Mesenchymal stem cell (in vitro differentiated cells and primary cell): Measurements from ENCODE around the gene SLC25A48.

Experiments used
- DNase-seq: peaks from one replicate; pipeline ENCODE4 v3.0.0-alpha.2; 2013
- H2AFZ ChIP-seq: one replicate; pipeline ENCODE4 v1.6.1; 2013; ENCODE audit warnings: low read depth, mild to moderate bottlenecking, control low read depth, inconsistent platforms, low read length, moderate library complexity
- H2AK5ac ChIP-seq: 2 replicates; pipeline ENCODE4 v1.6.1; 2013; ENCODE audit warnings: low read length, moderate library complexity, mild to moderate bottlenecking, inconsistent platforms; ENCODE audit not compliant: severe bottlenecking
- H2BK120ac ChIP-seq: one replicate; pipeline ENCODE4 v1.6.1; 2013; ENCODE audit warnings: low read depth, mild to moderate bottlenecking, inconsistent platforms, low read length, moderate library complexity
- H2BK12ac ChIP-seq, 2 experiments: one replicate each; pipeline ENCODE4 v1.6.1; 2013; ENCODE audit warnings: inconsistent platforms in 2 of 2, low read length in 2 of 2, mild to moderate bottlenecking in 2 of 2, moderate library complexity in 2 of 2, control low read depth in 1 of 2
- H2BK15ac ChIP-seq: one replicate; pipeline ENCODE4 v1.6.1; 2013; ENCODE audit warnings: mild to moderate bottlenecking, low read depth, inconsistent platforms; ENCODE audit not compliant: poor library complexity, severe bottlenecking
- H2BK5ac ChIP-seq: 2 replicates; pipeline ENCODE4 v1.6.1; 2013; ENCODE audit warnings: low read depth, mild to moderate bottlenecking, low read length, control low read depth, inconsistent platforms; ENCODE audit not compliant: poor library complexity, severe bottlenecking
- H3K14ac ChIP-seq, 2 experiments: one replicate each; pipeline ENCODE4 v1.6.1; 2013; ENCODE audit warnings: inconsistent platforms in 2 of 2, low read length in 2 of 2, control low read depth in 1 of 2, mild to moderate bottlenecking in 1 of 2, moderate library complexity in 1 of 2
- H3K18ac ChIP-seq, 2 experiments: one replicate each; pipeline ENCODE4 v1.6.1; 2013; ENCODE audit warnings: inconsistent platforms in 2 of 2, low read length in 2 of 2, control low read depth in 1 of 2, low read depth in 1 of 2, mild to moderate bottlenecking in 1 of 2
- H3K23ac ChIP-seq, 2 experiments: one replicate each; pipeline ENCODE4 v1.6.1; 2013; ENCODE audit warnings: inconsistent platforms in 2 of 2, low read length in 2 of 2, mild to moderate bottlenecking in 2 of 2, moderate library complexity in 2 of 2, control low read depth in 1 of 2
- H3K27ac ChIP-seq: 2 replicates; pipeline ENCODE4 v1.5.1; 2013; ENCODE audit warnings: mild to moderate bottlenecking, moderate library complexity, low read length, control low read depth, inconsistent platforms; ENCODE audit not compliant: poor library complexity, severe bottlenecking
- H3K27me3 ChIP-seq, 2 experiments: 2 replicates each; pipeline versions ENCODE4 v1.6.1 to v1.7.0; 2013; ENCODE audit warnings: low read length in 2 of 2, mild to moderate bottlenecking in 2 of 2, moderate library complexity in 2 of 2, control low read depth in 1 of 2, inconsistent platforms in 1 of 2; ENCODE audit not compliant: control insufficient read depth in 1 of 2, insufficient read depth in 1 of 2
- H3K36me3 ChIP-seq, 2 experiments: 2 replicates each; pipeline versions ENCODE4 v1.6.1 to v1.7.0; 2013; ENCODE audit warnings: low read length in 2 of 2, control low read depth in 1 of 2, inconsistent platforms in 1 of 2, low read depth in 1 of 2, mild to moderate bottlenecking in 1 of 2; ENCODE audit not compliant: insufficient read depth in 2 of 2, control insufficient read depth in 1 of 2
- H3K4ac ChIP-seq, 2 experiments: one replicate each; pipeline ENCODE4 v1.6.1; 2013; ENCODE audit warnings: inconsistent platforms in 2 of 2, low read length in 2 of 2, mild to moderate bottlenecking in 2 of 2, moderate library complexity in 2 of 2, control low read depth in 1 of 2, low read depth in 1 of 2
- H3K4me1 ChIP-seq: 2 replicates; pipeline ENCODE4 v1.6.1; 2013; ENCODE audit warnings: low read depth, low read length, control low read depth; ENCODE audit not compliant: control insufficient read depth, insufficient read depth
- H3K4me2 ChIP-seq: 2 replicates; pipeline ENCODE4 v1.6.1; 2013; ENCODE audit warnings: low read length, mild to moderate bottlenecking, inconsistent platforms; ENCODE audit not compliant: poor library complexity, severe bottlenecking
- H3K4me3 ChIP-seq, 2 experiments: 2 replicates each; pipeline versions ENCODE4 v1.5.1 to v1.7.0; 2013; ENCODE audit warnings: low read length in 2 of 2, mild to moderate bottlenecking in 2 of 2, control low read depth in 1 of 2, low read depth in 1 of 2; ENCODE audit not compliant: insufficient read depth in 1 of 2
- H3K79me1 ChIP-seq: replicated peaks from 2 replicates; pipeline ENCODE4 v1.6.1; 2013; ENCODE audit warnings: mild to moderate bottlenecking, control low read depth, low read length, inconsistent platforms; ENCODE audit not compliant: poor library complexity, severe bottlenecking
- H3K9ac ChIP-seq: 2 replicates; pipeline ENCODE4 v1.7.0; 2013; ENCODE audit warnings: mild to moderate bottlenecking, low read length, moderate library complexity
- H3K9me3 ChIP-seq: 2 replicates; pipeline ENCODE4 v1.7.0; 2013; ENCODE audit warnings: mild to moderate bottlenecking, low read length; ENCODE audit not compliant: control insufficient read depth
- H4K8ac ChIP-seq: one replicate; pipeline ENCODE4 v1.6.1; 2013; ENCODE audit warnings: inconsistent platforms, mild to moderate bottlenecking, low read length, moderate library complexity
- H4K91ac ChIP-seq: one replicate; pipeline ENCODE4 v1.6.1; 2013; ENCODE audit warnings: mild to moderate bottlenecking, low read length, inconsistent platforms
- WGBS: methylation state at CpG from one replicate; pipeline ENCODE4 v1.1.7; 2013; ENCODE audit warnings: mixed read lengths; 5-methylcytosine and 5-hydroxymethylcytosine counted together

Gene SLC25A48

DNA sequence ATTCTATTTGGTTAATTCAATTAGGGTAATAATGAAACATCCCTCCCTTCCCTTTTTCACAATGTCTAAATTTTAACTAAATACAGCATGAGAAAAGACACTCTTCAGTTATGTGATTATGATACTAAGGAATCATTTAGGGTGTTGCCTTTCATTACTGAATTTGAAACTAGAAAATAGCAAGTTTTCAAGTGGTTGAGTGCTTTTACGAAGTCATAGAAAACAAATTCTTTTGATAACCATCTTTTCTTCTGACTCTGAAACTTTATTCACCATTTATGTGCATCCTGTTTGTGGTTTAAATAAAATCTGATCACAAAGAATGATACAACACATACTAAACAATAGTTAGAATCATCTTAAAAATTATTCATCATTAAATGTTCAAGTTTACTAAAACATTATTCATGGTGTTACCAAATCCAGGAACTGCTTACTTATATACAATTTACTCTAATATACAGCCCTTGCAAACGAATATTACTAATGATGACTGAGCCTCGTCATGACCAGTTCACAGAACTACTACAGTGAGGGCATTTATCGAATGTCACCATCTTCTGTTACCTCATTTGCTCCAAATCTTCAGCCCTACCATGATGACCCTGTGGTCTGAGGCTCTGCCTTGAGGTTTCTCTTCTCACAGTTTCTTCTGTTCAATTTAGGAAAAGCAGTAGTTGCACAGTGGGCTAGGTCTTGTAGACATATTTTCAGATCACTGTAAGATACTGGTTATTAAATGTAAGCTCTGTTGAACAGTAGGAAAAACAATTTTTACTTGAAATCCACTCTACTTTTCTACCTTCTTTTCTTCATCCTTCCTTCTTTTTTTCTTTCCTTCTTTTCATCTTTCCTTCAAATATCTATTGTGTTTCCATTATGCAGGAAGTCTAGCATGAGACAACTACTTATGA lies 79.5 kb downstream of the SLC25A48 start:
- Histone ChIP-seq H3K4me3 (no peak overlapping the region), H4K8ac (no peak overlapping the region), H3K79me1 (no peaks in the 10 kb centered on the region), H3K27ac (no peak overlapping the region), H3K27me3 (peaks cover 30 to 71% of the 10 kb centered on the region in 2 experiments), H3K18ac (no peak overlapping the region), H3K9ac (no peak overlapping the region), H3K14ac (no peak overlapping the region), H3K4ac (no peak overlapping the region), H3K4me2 (no peak overlapping the region), H3K36me3 (no peaks in the 10 kb centered on the region), H2BK15ac (no peak overlapping the region), H2AFZ (no peak overlapping the region), H3K4me1 (no peaks in the 10 kb centered on the region), H4K91ac (no peak overlapping the region), H3K9me3 (no peaks in the 10 kb centered on the region), H3K23ac (no peak overlapping the region), H2BK12ac (no peak overlapping the region), H2AK5ac (no peak overlapping the region), H2BK120ac (no peak overlapping the region), H2BK5ac (no peak overlapping the region)
- 79% methylated on average over 3 of the region's 4 CpGs for WGBS
- DNase-seq, result no peak

DNA sequence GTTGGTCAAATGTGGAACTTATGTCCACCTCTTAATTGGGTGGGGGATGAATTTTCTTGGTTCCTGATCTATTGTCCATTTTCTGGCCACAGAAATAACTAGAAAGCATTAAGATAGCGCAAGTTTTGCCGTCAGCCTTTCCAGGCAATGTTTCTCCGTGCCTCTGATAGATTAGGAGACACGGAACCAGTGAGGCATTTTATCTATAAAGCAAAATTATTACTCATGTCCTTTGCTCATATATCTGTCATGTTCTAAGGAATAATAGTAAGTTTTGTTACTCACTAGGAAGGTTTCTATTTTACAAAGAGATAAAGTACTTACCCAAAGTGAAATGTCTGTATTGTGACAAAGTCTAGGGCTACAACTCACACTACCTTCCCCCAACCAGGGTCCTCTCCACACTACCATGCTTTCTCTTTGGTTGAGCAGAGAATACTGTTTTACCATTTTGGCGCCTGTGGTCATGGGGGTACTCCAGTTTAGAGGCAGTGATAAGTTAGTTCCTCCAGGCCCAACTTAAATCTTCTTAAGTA lies 81.1 kb downstream of the SLC25A48 start:
- Histone ChIP-seq H2BK15ac (no peak overlapping the region), H3K4ac (no peak overlapping the region), H3K27me3 (peaks cover 24 to 63% of the 10 kb centered on the region in 2 experiments), H2BK5ac (no peak overlapping the region), H3K14ac (no peak overlapping the region), H3K9me3 (no peaks in the 10 kb centered on the region), H3K23ac (no peak overlapping the region), H3K4me2 (no peak overlapping the region), H3K9ac (no peak overlapping the region), H4K8ac (no peak overlapping the region), H3K4me3 (no peak overlapping the region), H2AK5ac (no peak overlapping the region), H3K27ac (no peak overlapping the region), H3K4me1 (no peaks in the 10 kb centered on the region), H2BK12ac (no peak overlapping the region), H2BK120ac (no peak overlapping the region), H3K18ac (no peak overlapping the region), H3K36me3 (no peaks in the 10 kb centered on the region), H2AFZ (no peak overlapping the region), H3K79me1 (no peaks in the 10 kb centered on the region), H4K91ac (no peak overlapping the region)
- WGBS, result 100% methylated on average over 2 of the region's 5 CpGs
- DNase-seq, result no peak

DNA sequence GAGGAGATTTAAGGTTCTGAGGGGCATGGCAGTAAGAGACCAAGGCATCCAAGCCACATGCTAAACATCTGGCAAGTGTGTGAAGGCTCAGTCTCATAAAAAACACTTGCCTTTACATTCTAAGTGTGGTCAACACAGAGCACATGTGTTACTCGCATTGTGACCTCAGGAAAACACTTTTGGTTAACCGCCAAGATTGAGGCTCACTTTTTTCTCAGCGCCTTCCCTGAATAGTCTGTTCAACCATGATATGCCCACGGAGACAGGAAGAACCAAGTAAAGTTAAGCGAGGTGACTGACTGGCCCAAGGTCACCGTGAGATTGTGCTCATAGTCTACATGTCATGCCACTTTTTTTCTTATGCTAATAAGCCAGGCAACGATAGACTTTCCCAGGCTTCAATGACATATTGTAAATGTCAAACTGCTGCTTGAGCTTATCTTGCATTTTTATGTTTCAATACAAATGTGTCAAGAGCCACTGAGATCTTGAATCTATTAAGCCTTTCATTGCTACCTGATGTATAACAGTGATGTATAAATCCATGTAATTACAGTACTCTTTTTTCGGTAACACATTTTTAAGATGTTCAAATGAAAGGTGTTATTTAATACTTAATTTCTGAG lies 82.3 kb downstream of the SLC25A48 start:
- H2BK5ac ChIP-seq, result no peak overlapping the region
- H2BK15ac ChIP-seq, result no peak overlapping the region
- no peak overlapping the region for H3K14ac ChIP-seq
- no peaks in the 10 kb centered on the region for H3K79me1 ChIP-seq
- H2BK120ac ChIP-seq, result no peak overlapping the region
- no peak overlapping the region for H3K9ac ChIP-seq
- H3K4ac ChIP-seq, result no peak overlapping the region
- H3K4me1 ChIP-seq, result no peaks in the 10 kb centered on the region
- H3K4me2 ChIP-seq, result no peak overlapping the region
- no peak overlapping the region for H4K8ac ChIP-seq
- no peak overlapping the region for H3K23ac ChIP-seq
- no peak overlapping the region for H3K27ac ChIP-seq
- no peaks in the 10 kb centered on the region for H3K36me3 ChIP-seq
- H3K27me3 ChIP-seq, result peaks cover 14 to 52% of the 10 kb centered on the region in 2 experiments
- 93% methylated on average over 7 of the region's 8 CpGs for WGBS
- H3K9me3 ChIP-seq, result no peaks in the 10 kb centered on the region
- no peak overlapping the region for H3K18ac ChIP-seq
- no peak overlapping the region for H4K91ac ChIP-seq
- no peak overlapping the region for H2AK5ac ChIP-seq
- H2AFZ ChIP-seq, result no peak overlapping the region
- no peak overlapping the region for H2BK12ac ChIP-seq
- DNase-seq, result no peak
- no peak overlapping the region for H3K4me3 ChIP-seq

DNA sequence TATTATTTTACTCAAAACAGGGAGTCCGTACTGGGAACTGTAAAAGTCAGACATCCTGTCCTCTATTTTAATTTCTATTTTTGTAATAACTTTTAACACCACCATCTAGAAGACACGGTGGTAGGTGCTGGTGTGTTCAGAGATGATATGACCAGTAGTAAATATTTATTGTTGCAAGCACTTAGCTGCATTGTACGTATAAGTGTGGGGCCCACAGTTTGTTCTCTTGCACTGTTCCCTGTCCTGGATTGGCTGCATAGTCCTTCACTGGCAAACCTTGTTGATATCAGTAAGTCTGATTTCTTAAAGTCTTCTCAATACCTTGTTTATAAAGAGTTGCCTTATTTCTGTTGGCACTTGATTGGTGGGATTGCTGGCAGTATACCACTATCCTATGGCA lies 85.7 kb downstream of the SLC25A48 start:
- Histone ChIP-seq H3K9ac (no peak overlapping the region), H3K36me3 (no peaks in the 10 kb centered on the region), H2AFZ (no peak overlapping the region), H3K4me2 (no peak overlapping the region), H3K4me3 (no peak overlapping the region), H3K4me1 (no peaks in the 10 kb centered on the region), H3K23ac (no peak overlapping the region), H3K18ac (no peak overlapping the region), H3K4ac (no peak overlapping the region), H2BK120ac (no peak overlapping the region), H3K27me3 (peaks cover 11 to 57% of the 10 kb centered on the region in 2 experiments), H2BK15ac (no peak overlapping the region), H4K8ac (no peak overlapping the region), H2AK5ac (no peak overlapping the region), H3K27ac (no peak overlapping the region), H2BK12ac (no peak overlapping the region), H3K79me1 (no peaks in the 10 kb centered on the region), H4K91ac (no peak overlapping the region), H3K14ac (no peak overlapping the region), H3K9me3 (no peaks in the 10 kb centered on the region), H2BK5ac (no peak overlapping the region)
- DNase-seq, result no peak
- WGBS, result 37% methylated on average over 2 of the region's 3 CpGs
